ENCODE measurements around the gene NPFFR1.

The NPFFR1 gene

DNA sequence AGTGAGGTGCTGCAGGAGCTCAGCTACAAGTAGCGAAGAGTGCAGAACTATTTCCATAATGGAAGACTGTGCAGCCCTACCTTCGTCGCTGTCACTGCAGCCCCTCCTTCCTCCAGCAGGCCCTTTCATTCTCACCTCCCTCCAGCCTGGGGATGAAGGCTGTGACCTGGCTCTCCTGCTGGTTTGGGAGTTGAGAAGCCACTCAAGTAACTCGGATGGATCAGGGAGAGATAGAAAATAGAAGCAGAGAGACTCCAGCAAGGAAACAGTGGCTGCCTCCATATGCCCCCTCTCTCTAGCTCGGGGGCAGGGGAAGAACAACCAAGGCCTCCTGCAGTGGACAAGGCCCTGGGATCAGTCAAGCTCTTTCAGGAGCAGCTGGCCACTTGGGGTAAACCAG, 37.4 kb upstream of the NPFFR1 start:
- no peak overlapping the region for H3K4me3 ChIP-seq (replicated peaks; ENCODE audit: low read depth, low read length)
- no peak for DNase-seq (ENCODE audit: low read depth)
- TF ChIP-seq, protein P1, sequence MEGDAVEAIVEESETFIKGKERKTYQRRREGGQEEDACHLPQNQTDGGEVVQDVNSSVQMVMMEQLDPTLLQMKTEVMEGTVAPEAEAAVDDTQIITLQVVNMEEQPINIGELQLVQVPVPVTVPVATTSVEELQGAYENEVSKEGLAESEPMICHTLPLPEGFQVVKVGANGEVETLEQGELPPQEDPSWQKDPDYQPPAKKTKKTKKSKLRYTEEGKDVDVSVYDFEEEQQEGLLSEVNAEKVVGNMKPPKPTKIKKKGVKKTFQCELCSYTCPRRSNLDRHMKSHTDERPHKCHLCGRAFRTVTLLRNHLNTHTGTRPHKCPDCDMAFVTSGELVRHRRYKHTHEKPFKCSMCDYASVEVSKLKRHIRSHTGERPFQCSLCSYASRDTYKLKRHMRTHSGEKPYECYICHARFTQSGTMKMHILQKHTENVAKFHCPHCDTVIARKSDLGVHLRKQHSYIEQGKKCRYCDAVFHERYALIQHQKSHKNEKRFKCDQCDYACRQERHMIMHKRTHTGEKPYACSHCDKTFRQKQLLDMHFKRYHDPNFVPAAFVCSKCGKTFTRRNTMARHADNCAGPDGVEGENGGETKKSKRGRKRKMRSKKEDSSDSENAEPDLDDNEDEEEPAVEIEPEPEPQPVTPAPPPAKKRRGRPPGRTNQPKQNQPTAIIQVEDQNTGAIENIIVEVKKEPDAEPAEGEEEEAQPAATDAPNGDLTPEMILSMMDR (IDR thresholded peaks at IDR 0.05; ENCODE audit: low read length, missing control alignments): no peak

DNA sequence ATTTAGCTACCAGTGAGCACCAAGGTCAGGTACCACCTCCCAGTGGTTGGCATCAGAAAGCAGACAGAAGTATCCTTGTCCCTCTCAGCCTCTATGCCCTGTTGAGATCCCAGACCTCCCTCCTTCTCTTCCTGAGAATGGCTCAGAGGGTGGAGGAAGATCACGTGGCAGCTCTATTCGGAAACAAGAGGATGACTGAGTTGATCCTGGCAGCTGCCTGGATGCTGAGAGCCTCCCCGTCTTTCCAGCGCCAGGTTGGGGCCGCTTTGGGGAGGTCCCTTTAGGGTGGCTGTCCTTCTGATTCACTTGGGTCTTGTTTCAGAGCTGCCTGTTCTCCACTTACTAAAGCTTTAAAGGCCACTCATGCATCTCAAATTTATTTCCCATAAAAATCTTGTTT, 36.9 kb upstream of the NPFFR1 start:
- peak; percentile 8 for DNase-seq (ENCODE audit: low read depth)
- H3K4me3 ChIP-seq (replicated peaks; ENCODE audit: low read depth, low read length): no peak overlapping the region
- TF ChIP-seq, protein P1 (IDR thresholded peaks at IDR 0.05; ENCODE audit: low read length, missing control alignments): no peak

DNA sequence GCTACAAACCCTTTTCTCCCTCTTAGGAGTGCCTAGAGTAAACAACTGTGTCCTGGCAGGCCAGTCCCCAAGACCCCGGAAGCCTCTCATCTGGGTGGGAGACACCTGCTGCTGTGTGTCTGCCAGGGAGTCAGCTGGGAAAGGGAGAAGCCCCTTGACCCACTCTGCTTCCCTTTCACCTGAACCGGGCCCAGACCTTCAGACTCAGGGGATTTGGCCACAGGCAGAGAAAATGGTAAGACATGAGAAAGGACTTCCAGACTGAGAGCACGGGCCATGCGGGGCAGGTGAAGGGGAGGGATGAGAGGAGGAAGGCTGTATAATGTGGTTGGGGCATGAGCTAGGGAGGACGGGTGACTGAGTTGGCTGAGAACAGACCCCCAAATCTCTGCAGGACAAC, 36.0 kb upstream of the NPFFR1 start:
- TF ChIP-seq, protein P1 (IDR thresholded peaks at IDR 0.05; ENCODE audit: low read length, missing control alignments): no peak
- no peak for DNase-seq (ENCODE audit: low read depth)
- H3K4me3 ChIP-seq (replicated peaks; ENCODE audit: low read depth, low read length): no peak overlapping the region

DNA sequence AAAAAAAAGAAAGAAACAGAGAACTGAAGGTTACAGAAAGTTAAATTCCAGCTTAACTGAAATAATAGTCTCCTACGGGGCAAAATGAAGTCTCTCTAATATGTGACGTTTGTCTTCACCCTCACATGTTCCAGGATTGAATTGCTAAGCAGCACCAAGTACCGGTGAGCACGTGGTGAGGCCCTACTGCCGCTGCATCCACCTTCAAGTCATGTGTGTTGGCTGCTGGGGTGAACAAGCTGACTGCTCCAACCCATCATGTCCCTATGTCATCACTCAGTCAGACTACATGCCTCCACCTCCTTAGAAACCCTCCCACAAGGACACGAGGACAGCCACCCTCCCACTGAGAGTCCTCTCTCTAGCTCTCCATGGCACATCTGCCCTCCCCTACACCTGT, 35.4 kb upstream of the NPFFR1 start:
- TF ChIP-seq, protein P1 (IDR thresholded peaks at IDR 0.05; ENCODE audit: low read length, missing control alignments): no peak
- no peak overlapping the region for H3K4me3 ChIP-seq (replicated peaks; ENCODE audit: low read depth, low read length)
- DNase-seq (ENCODE audit: low read depth): no peak

DNA sequence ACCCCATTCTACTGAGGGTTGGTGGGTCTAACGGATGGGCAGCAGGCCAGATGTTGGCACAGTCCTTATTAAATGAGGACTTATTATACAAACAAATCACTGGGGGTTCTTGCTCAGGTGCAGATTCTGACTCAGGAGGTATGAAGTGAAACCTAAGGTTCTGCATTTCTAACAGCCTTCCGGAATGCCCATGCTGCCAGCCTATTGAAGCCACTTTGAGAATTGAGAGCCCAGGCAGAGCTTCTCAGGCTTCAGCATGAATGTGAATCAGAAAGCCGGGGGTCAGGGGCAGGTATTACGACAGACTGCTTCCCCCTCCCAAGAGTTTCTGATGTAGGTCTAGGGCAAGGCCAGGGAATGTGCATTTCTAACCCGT, 34.1 kb upstream of the NPFFR1 start:
- no peak for DNase-seq (ENCODE audit: low read depth)
- TF ChIP-seq, protein P1 (IDR thresholded peaks at IDR 0.05; ENCODE audit: low read length, missing control alignments): no peak
- H3K4me3 ChIP-seq (replicated peaks; ENCODE audit: low read depth, low read length): no peak overlapping the region

DNA sequence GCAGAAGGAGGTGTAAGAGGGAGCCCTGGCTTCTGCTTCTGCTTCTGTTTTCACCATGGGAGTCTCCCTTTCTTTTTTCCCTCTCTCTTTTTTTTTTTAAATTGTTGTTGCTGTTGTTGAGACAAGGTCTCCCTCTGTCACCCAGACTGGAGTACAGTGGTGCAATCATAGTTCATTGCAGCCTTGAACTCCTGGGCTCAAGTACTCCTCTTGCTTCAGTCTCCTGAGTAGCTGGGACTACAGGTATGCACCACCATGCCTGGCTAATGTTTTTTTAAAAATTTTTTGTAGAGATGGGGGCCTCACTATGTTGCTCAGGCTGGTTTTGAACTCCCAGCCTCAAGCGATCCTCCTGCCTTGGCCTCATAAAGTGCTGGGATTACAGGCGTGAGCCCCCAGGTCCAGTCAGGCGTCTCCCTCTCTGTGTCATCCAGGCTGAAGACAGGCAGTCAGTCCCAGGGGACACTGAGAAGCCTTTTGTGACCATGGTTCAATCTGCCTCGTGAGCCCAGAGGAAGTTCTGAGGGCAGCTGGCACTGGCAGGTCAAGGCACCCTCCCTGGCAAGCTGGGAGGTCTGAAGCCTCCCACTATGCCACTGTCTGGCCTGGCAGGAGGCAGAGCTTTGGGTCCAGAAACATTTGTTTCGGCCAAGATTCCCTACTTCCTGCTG, 33.6 kb upstream of the NPFFR1 start:
- TF ChIP-seq, protein P1 (IDR thresholded peaks at IDR 0.05; ENCODE audit: low read length, missing control alignments): no peak
- no peak for DNase-seq (ENCODE audit: low read depth)
- H3K4me3 ChIP-seq (replicated peaks; ENCODE audit: low read depth, low read length): no peak overlapping the region

DNA sequence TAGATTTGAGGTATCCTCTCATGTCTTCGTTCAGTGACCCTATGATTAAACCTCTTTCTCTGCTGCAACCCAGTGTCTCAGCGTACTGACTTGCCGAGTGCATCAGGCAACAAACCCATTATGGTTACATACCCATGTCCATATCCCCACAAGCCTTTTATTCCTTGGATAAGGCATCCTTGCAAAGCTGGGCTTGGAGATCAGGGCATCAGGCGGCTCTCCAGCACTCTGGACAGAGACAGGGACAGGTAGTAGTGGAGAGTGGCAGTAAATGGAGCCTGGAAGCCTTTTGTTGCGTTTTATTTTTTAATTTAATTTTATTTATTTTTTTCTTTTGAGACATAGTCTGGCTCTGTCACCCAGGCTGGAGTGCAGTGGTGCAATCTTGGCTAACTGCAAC, 32.0 kb upstream of the NPFFR1 start:
- no peak overlapping the region for H3K4me3 ChIP-seq (replicated peaks; ENCODE audit: low read depth, low read length)
- DNase-seq (ENCODE audit: low read depth): peak; percentile 11
- TF ChIP-seq, protein P1 (IDR thresholded peaks at IDR 0.05; ENCODE audit: low read length, missing control alignments): no peak

Measured in fibroblast of pulmonary artery (primary cell).